ENCODE results near the gene CXCR5. TPM values are rescaled to one million over a fixed set of nuclear protein-coding genes. Genes with fewer than 3 reads are reported as not detected.

CXCR5 gene
- total RNA-seq, 4 donors from 2014 or later, result 2.5 to 4.1 TPM; not detected in 2

GRCh38 chr11:118933486-118933885 is 49.8 kb downstream of the CXCR5 start:
- no peak for DNase-seq
- 31 to 40% methylated on average over 1 to 4 of the region's 4 CpGs for WGBS, 2 donors (ENCODE audit: low coverage in 1 of 2)
- in situ Hi-C loops (cut with MboI; ENCODE audit: low pct_ligation_motif_present in 1 of 4, low pct_unique_long_range_greater_than_20kb in 1 of 4, low sequenced_read_pairs in 3 of 4), result no loop called here

GRCh38 chr11:118935376-118935775 is 51.7 kb downstream of the CXCR5 start:
- WGBS, 2 donors (ENCODE audit: low coverage in 1 of 2), result 62 to 70% methylated on average over 8 of the region's 8 CpGs
- in situ Hi-C loops (cut with MboI; ENCODE audit: low pct_ligation_motif_present in 1 of 4, low pct_unique_long_range_greater_than_20kb in 1 of 4, low sequenced_read_pairs in 3 of 4), result no loop called here
- intact Hi-C loops (cut with DNase I; ENCODE audit: low total_unique reads), result no loop called here
- DNase-seq, result no peak
- TF ChIP-seq CTCF (IDR thresholded peaks at IDR 0.05) (no peak), POLR2AphosphoS5 (IDR thresholded peaks at IDR 0.05) (no peak), EP300 (IDR thresholded peaks at IDR 0.05; ENCODE audit: low read depth) (no peak), POLR2A (IDR thresholded peaks at IDR 0.05) (no peak)
- no peaks in the 10 kb centered on the region for H3K9me3 ChIP-seq
- H3K27ac ChIP-seq, result no peak overlapping the region
- H3K4me3 ChIP-seq, result no peak overlapping the region
- peaks cover 3 to 14% (median 7%) of the 10 kb centered on the region in 4 donors for H3K4me1 ChIP-seq
- peaks cover 11% of the 10 kb centered on the region for H3K27me3 ChIP-seq
- H3K36me3 ChIP-seq, result no peaks in the 10 kb centered on the region

More at GRCh38 chr11:118933486-118933885, 49.8 kb downstream of the CXCR5 start:
- Histone ChIP-seq H3K36me3 (no peaks in the 10 kb centered on the region), H3K4me3 (no peak overlapping the region), H3K9me3 (no peaks in the 10 kb centered on the region), H3K27me3 (peaks cover 11% of the 10 kb centered on the region), H3K4me1 (peaks cover 4 to 20% (median 11%) of the 10 kb centered on the region in 4 donors), H3K27ac (peak overlapping the region; percentile 19 to 61 (median 56))
- TF ChIP-seq EP300 (IDR thresholded peaks at IDR 0.05; ENCODE audit: low read depth) (no peak), POLR2A (IDR thresholded peaks at IDR 0.05) (no peak), POLR2AphosphoS5 (IDR thresholded peaks at IDR 0.05) (no peak), CTCF (IDR thresholded peaks at IDR 0.05) (no peak)
- intact Hi-C loops (cut with DNase I; ENCODE audit: low total_unique reads), result no loop called here

- Histone ChIP-seq H3K9me3 (no peaks in the 10 kb centered on the region), H3K36me3 (no peaks in the 10 kb centered on the region), H3K4me3 (no peak overlapping the region), H3K27ac (no peak overlapping the region), H3K27me3 (peaks cover 11% of the 10 kb centered on the region), H3K4me1 (peaks cover 0 to 1% (median 0%) of the 10 kb centered on the region in 4 donors)
- DNase-seq, result peak; percentile 33
- TF ChIP-seq CTCF (IDR thresholded peaks at IDR 0.05) (no peak), POLR2A (IDR thresholded peaks at IDR 0.05) (no peak), POLR2AphosphoS5 (IDR thresholded peaks at IDR 0.05) (no peak), EP300 (IDR thresholded peaks at IDR 0.05; ENCODE audit: low read depth) (no peak)
- 79 to 83% methylated on average over 5 to 11 of the region's 11 CpGs for WGBS, 2 donors (ENCODE audit: low coverage in 1 of 2)
- intact Hi-C loops (cut with DNase I; ENCODE audit: low total_unique reads) (no loop called here), in situ Hi-C loops (cut with MboI; ENCODE audit: low pct_ligation_motif_present in 1 of 4, low pct_unique_long_range_greater_than_20kb in 1 of 4, low sequenced_read_pairs in 3 of 4) (no loop called here)
Measured at GRCh38 chr11:118938491-118939403, 55.1 kb downstream of the CXCR5 start.

GRCh38 chr11:118939404-118939915 is 55.8 kb downstream of the CXCR5 start:
- intact Hi-C loops (cut with DNase I; ENCODE audit: low total_unique reads) (no loop called here), in situ Hi-C loops (cut with MboI; ENCODE audit: low pct_ligation_motif_present in 1 of 4, low pct_unique_long_range_greater_than_20kb in 1 of 4, low sequenced_read_pairs in 3 of 4) (no loop called here)
- Histone ChIP-seq H3K4me3 (no peak overlapping the region), H3K27ac (no peak overlapping the region), H3K36me3 (no peaks in the 10 kb centered on the region), H3K27me3 (peaks cover 11% of the 10 kb centered on the region), H3K4me1 (no peaks in the 10 kb centered on the region), H3K9me3 (no peaks in the 10 kb centered on the region)
- DNase-seq, result no peak
- TF ChIP-seq POLR2AphosphoS5 (IDR thresholded peaks at IDR 0.05) (no peak), EP300 (IDR thresholded peaks at IDR 0.05; ENCODE audit: low read depth) (no peak), CTCF (IDR thresholded peaks at IDR 0.05) (no peak), POLR2A (IDR thresholded peaks at IDR 0.05) (no peak)
- 69 to 70% methylated on average over 2 to 8 of the region's 8 CpGs for WGBS, 2 donors (ENCODE audit: low coverage in 1 of 2)
